ENCODE results near the gene LRMDA.
A peak's percentile ranks its signal among the peaks of the same experiment; 100 is the strongest.

The LRMDA gene

DNA sequence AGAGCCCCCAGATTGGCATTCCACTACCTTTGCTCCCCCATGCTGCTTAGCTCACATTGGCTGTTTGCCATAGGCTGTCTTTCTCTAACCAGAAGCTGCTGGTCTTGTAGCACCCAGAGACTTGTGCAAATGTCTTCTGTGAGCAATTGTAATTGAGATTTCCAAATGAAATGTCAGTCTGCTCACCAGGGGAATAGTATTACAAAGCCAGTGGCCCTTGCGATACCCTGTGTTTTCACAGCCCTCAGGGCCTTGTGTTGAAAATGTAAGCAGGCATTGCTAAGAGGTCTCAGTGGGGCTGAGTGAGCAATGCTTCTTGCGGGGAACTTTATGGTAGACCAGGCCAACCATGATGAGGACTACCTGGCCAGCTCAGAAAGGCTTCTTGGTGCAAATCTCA is 746.5 kb downstream of the LRMDA start:
- Histone ChIP-seq H3K9ac (ENCODE audit: low read depth, low read length, poor library complexity, severe bottlenecking) (no peak overlapping the region), H4K20me1 (ENCODE audit: insufficient read depth, low read length, poor library complexity, severe bottlenecking) (no peaks in the 10 kb centered on the region), H3K4me2 (ENCODE audit: low read depth, low read length, poor library complexity, severe bottlenecking) (no peak overlapping the region), H3K36me3 (ENCODE audit: insufficient read depth, low read length) (no peaks in the 10 kb centered on the region), H2AFZ (ENCODE audit: low read length) (no peak overlapping the region), H3K79me2 (ENCODE audit: insufficient read depth, low read length) (no peaks in the 10 kb centered on the region), H3K4me1 (ENCODE audit: insufficient read depth, low read length, poor library complexity, severe bottlenecking) (peaks cover 11% of the 10 kb centered on the region), H3K27me3 (ENCODE audit: insufficient read depth, low read length, poor library complexity, severe bottlenecking) (no peaks in the 10 kb centered on the region), H3K9me2 (replicated peaks; ENCODE audit: low read depth, low read length) (no peaks in the 10 kb centered on the region), H3K9me3 (ENCODE audit: insufficient read depth, low read depth, low read length) (no peaks in the 10 kb centered on the region), H3F3A (ENCODE audit: low read depth) (no peaks in the 10 kb centered on the region), H3K4me3 (ENCODE audit: low read length, poor library complexity, severe bottlenecking) (no peak overlapping the region)
- TF ChIP-seq, protein P1, sequence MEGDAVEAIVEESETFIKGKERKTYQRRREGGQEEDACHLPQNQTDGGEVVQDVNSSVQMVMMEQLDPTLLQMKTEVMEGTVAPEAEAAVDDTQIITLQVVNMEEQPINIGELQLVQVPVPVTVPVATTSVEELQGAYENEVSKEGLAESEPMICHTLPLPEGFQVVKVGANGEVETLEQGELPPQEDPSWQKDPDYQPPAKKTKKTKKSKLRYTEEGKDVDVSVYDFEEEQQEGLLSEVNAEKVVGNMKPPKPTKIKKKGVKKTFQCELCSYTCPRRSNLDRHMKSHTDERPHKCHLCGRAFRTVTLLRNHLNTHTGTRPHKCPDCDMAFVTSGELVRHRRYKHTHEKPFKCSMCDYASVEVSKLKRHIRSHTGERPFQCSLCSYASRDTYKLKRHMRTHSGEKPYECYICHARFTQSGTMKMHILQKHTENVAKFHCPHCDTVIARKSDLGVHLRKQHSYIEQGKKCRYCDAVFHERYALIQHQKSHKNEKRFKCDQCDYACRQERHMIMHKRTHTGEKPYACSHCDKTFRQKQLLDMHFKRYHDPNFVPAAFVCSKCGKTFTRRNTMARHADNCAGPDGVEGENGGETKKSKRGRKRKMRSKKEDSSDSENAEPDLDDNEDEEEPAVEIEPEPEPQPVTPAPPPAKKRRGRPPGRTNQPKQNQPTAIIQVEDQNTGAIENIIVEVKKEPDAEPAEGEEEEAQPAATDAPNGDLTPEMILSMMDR (conservative IDR thresholded peaks at IDR 0.05; ENCODE audit: low read length) = no peak
- TF ChIP-seq EZH2phosphoT487 (IDR thresholded peaks at IDR 0.05; ENCODE audit: borderline replicate concordance) = no peak

DNA sequence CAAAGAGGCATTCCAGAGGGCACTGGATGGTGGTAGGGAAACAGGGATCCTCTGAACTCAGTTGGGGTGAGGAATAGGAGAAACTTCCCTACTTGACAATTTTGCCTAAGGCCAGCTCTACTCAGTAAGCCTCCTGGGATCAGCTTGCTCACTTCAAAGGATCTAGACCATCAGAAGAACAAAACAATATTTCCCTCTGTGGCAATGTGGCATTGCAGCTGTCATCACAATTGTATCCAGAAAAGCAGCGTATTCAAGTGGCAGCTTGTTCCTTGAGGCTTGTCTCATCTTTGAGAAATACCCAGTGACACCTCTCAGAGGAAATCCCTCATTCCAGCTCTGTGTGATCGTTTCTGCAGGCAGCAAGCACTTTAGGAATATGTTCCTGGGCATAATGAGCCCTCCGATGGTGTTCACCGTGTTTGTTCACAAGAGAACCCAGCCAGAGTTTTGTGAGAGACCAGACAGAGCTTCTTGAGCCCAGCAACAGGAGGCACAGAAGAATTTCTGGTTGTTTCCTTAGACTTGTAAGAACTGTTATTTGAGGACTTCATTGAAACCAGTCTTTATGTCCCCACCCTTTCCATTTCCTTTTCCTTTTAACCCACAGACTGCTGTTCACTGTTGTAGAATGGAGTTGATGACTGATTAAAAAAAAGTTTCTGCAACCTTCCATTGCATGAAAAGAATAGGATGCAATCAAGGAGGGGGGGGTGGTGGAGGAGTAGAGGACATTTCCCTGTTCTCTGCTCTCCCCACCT is 747.3 kb downstream of the LRMDA start:
- no peaks in the 10 kb centered on the region for H3K9me3 ChIP-seq (ENCODE audit: insufficient read depth, low read depth, low read length)
- peak overlapping the region; percentile 29 for H3K4me2 ChIP-seq (ENCODE audit: low read depth, low read length, poor library complexity, severe bottlenecking)
- no peaks in the 10 kb centered on the region for H3K27me3 ChIP-seq (ENCODE audit: insufficient read depth, low read length, poor library complexity, severe bottlenecking)
- H3K4me1 ChIP-seq (ENCODE audit: insufficient read depth, low read length, poor library complexity, severe bottlenecking) = peaks cover 11% of the 10 kb centered on the region
- H2AFZ ChIP-seq (ENCODE audit: low read length) = peak overlapping the region; percentile 82
- no peaks in the 10 kb centered on the region for H4K20me1 ChIP-seq (ENCODE audit: insufficient read depth, low read length, poor library complexity, severe bottlenecking)
- H3K4me3 ChIP-seq (ENCODE audit: low read length, poor library complexity, severe bottlenecking) = no peak overlapping the region
- no peaks in the 10 kb centered on the region for H3K36me3 ChIP-seq (ENCODE audit: insufficient read depth, low read length)
- H3F3A ChIP-seq (ENCODE audit: low read depth) = no peaks in the 10 kb centered on the region
- H3K79me2 ChIP-seq (ENCODE audit: insufficient read depth, low read length) = no peaks in the 10 kb centered on the region
- TF ChIP-seq, protein P1 (conservative IDR thresholded peaks at IDR 0.05; ENCODE audit: low read length) = no peak
- TF ChIP-seq EZH2phosphoT487 (IDR thresholded peaks at IDR 0.05; ENCODE audit: borderline replicate concordance) = no peak
- no peaks in the 10 kb centered on the region for H3K9me2 ChIP-seq (replicated peaks; ENCODE audit: low read depth, low read length)
- no peak overlapping the region for H3K9ac ChIP-seq (ENCODE audit: low read depth, low read length, poor library complexity, severe bottlenecking)

DNA sequence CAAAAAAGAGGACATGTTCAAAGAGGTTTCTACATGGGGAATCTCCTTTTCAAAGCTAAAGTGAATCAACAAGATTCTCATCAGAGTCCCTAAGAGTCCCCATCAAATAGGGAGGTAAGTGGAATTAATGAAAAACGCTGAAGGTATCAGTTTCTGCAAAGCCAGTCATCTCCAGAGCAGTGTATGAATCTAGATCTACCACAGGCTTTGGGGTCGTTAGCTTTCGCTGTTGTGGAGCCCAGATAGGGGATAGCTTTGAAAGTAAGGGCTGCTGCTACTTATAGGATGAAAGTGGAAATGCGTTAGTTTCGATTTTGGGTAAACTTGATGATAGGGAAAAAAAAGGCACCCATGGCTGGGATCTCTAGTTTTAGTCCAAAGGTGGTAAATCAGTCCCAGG is 748.4 kb downstream of the LRMDA start:
- TF ChIP-seq, protein P1 (conservative IDR thresholded peaks at IDR 0.05; ENCODE audit: low read length) = no peak
- TF ChIP-seq EZH2phosphoT487 (IDR thresholded peaks at IDR 0.05; ENCODE audit: borderline replicate concordance) = no peak
- Histone ChIP-seq H3K9me3 (ENCODE audit: insufficient read depth, low read depth, low read length) (no peaks in the 10 kb centered on the region), H2AFZ (ENCODE audit: low read length) (no peak overlapping the region), H3K27me3 (ENCODE audit: insufficient read depth, low read length, poor library complexity, severe bottlenecking) (no peaks in the 10 kb centered on the region), H3K4me3 (ENCODE audit: low read length, poor library complexity, severe bottlenecking) (no peak overlapping the region), H3K9me2 (replicated peaks; ENCODE audit: low read depth, low read length) (no peaks in the 10 kb centered on the region), H4K20me1 (ENCODE audit: insufficient read depth, low read length, poor library complexity, severe bottlenecking) (no peaks in the 10 kb centered on the region), H3K36me3 (ENCODE audit: insufficient read depth, low read length) (no peaks in the 10 kb centered on the region), H3K4me2 (ENCODE audit: low read depth, low read length, poor library complexity, severe bottlenecking) (no peak overlapping the region), H3K79me2 (ENCODE audit: insufficient read depth, low read length) (no peaks in the 10 kb centered on the region), H3F3A (ENCODE audit: low read depth) (no peaks in the 10 kb centered on the region), H3K4me1 (ENCODE audit: insufficient read depth, low read length, poor library complexity, severe bottlenecking) (peaks cover 11% of the 10 kb centered on the region), H3K9ac (ENCODE audit: low read depth, low read length, poor library complexity, severe bottlenecking) (no peak overlapping the region)

All from Loucy (cell line).